Daoy (cell line): ENCODE results near the gene FCER1G. TPM values are rescaled to one million over a fixed set of nuclear protein-coding genes. Genes with fewer than 3 reads are reported as not detected.

Experiments
- DNase-seq: peaks from one replicate; pipeline ENCODE4 v3.0.0-alpha.2; 2015; ENCODE audit warnings: low read depth
- total RNA-seq: library from RNA; depleted of rRNA; stranded (reverse); fragments of >200 nt; shearing (Covaris generic); gene quantifications from 2 replicates; pipeline ENCODE4 v1.2.3, GENCODE V29; 2014

The FCER1G gene
- total RNA-seq, 1 experiment from 2014 or later = 1.5 TPM

- no peak for DNase-seq
Observed at GRCh38 chr1:161188381-161188780, 26.7 kb upstream of the FCER1G start.

GRCh38 chr1:161189036-161189435, 26.1 kb upstream of the FCER1G start:
- no peak for DNase-seq

DNA sequence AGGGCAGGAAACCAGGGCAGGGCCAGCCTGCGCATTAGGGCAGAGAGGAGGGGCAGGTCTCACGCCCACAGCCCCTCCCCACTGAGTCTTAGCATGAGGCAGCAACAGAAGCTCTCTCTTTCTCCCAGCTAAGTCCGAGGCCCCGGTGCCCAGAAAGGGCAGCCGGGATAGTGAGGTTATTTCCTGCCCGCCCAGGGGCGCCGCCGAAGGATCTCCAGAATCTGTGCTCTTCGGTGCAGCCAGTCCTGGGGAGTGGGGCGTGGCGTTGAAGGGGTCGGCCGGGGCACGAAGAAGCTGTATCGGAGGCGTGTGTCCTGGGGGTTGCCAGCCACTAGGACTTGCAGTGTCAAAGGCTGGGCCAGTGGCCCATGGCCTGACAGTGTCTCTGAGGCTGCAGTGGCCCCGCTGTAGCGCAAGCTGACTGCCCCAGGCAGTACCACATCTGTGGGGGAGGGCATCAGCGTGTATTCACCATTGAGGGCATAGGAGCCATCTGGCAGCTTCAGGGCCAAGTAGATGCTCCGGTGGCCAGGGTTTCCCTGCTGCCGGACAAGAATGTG, 24.1 kb upstream of the FCER1G start:
- DNase-seq = no peak

DNA sequence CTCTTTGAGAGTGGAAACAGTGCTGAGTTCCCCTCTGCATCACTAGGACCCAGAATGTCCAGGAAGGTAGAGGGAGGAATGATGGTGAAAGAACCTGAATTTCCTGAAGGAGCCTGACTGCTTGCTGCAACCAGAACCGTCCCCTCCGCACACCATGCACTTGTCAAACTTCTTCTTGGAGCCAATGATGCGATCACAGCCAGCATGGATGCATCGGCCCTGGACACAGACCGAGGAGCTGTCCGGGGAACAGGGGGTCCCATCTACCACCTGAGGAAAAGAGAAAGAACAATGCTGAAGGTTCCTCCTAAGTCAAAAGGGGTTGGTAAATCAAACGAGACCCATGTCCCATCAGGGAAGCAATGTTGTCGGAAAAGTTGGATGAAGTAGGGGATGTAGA, 23.1 kb upstream of the FCER1G start:
- DNase-seq = no peak

GRCh38 chr1:161192476-161193465, 22.3 kb upstream of the FCER1G start:
- DNase-seq = peak; percentile 71

- DNase-seq = no peak
Observed at GRCh38 chr1:161193561-161194235, 21.4 kb upstream of the FCER1G start.

DNA sequence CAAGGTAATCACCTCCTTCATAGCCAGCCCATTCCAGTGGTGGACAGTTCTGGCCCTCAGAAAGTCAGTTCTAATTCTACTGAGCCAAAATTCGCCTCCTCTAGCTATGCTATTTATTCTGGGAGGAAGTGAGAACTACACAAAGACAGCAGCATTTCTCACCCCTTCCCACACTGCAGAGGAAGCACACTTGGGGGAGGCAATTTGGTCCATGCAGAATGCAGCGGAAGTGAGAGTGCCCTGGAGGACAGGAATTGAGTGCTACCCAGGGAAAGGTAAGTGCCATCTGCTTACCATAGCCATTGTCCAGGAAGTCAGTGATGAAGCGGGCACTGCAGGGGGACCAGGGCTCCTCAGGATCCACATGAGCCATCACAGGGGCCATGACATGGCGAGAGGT, 19.9 kb upstream of the FCER1G start:
- no peak for DNase-seq

DNA sequence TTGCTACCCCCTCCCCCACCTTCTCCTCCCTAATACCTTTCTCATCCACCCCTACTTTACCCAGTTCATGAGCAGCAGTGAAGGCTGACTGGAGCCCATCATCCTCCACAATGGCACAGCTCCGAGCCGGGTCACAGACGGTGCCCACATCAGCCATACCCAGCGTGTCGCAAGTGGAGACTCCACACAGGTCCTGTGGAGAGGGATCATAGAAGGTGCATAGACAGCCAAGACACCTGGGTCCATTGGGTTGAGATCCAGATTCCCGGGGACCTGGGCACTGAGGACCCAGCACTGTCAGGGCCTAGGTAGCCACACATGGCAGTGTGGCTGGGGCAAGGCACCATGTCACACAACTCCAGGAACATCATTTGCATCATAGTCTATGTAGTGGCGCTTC, 19.0 kb upstream of the FCER1G start:
- no peak for DNase-seq

DNA sequence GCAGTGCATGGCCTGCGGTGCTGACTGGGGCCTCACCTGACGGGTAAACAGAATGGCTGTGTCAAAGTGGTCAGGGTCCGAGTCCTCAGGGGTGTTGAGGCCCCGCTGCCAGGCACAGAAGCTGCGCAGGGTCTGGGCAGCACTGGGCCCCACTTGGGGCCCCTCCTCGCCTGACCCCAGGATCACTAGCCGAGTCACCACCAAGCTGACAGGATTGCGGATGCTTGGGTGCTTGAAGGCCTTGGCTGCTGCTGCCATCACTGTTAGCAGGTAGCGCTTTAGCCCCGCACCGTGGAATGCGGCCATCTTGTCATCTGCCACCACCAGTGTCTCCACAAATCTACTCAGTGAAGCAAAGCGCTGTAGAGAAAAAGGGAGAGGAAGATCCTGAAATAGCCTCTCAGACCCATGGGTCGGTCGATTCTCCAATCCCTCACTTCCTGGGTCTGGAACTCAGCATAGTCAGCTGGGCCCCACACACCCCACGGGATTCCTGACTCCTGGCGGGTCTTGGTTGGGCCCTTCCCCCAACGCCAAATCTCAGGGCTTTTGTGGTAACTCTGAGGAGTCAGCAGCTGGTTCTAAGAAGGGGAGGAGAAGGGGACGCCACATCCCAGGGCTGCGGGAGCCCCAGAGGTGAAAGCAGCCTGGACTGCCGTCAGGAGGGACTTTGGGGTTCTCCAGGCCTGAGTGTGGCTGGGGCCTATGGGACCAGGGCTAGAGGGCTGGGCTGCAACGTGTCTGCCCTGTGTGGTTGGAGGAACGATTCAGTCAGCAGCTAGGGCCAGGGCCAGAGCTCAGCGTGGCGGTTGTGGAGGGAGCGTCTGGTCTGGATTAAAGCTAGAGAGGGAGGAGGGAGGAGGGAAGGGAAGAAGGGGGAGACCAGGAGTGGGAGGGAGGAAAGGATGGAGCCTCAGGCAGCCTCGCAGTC, 18.3 kb upstream of the FCER1G start:
- DNase-seq = no peak

DNA sequence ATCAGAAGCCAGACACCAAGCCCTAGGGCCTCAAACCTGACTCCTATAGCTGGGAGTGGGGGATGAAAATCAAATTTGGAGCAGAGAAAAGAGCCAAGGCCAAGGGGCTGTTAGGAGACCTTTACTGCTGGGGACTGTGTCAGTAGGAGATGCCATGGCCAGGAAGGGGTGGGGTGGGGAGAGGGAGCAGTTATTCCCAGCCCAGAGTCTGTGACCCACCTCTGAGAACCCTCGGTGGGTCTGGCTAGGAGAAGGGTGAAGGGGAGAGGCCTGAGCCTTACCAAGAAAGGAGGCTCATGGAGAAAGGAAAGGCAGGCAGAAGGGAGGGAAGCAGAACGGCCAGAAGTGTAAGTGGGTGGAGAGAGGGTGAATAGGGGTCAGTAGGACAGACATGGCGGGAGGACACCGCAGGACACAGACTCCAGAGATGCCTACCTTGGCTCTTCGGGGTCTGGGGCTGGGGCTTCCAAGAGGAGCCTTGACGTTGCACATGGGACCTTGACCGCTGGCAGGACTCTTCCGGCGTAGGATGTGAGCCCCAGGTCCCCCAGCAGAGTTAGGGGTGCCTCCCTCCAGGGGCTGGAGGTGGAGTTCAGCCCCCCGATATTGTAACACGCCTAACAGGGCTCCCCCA, 17.4 kb upstream of the FCER1G start:
- DNase-seq = no peak

GRCh38 chr1:161198194-161198896, 16.8 kb upstream of the FCER1G start:
- DNase-seq = peak; percentile 51

GRCh38 chr1:161198897-161199431, 16.1 kb upstream of the FCER1G start, which contains the start of gene ADAMTS4:
Gene ADAMTS4, minus strand, starts transcription at chr1:161199054. Its CDS starts 427 bp downstream, at chr1:161198627.
- peak; percentile 74 for DNase-seq

DNA sequence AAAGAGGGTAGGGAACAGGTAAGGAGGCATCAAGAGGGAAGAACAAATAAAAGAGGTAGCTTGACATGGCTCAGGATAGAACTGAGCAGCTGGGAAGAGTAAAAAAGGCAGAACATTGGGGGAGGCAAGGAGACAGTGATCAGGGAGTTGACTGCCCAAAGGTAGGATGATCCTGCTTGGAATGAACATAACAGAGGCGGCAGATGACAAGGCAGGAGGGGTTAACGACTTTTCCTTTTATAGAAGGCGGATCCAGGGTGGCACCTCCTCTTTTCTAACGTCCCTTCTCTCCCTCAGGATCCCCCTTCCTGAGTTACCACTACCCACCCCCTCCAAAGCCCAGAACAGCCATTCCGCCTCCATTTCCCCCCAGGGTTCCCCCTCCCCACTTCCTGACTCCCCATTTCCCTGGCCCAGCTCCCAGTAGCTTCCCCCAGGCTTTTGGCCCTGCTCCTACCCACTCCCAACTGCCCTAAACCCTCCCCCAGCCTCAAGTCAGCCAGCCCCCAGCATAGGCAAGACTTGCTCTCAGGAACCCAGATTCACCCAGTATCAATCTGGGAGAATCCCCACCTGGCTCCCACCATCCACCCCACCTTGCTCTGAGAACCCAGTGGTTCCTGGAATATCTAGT, 15.5 kb upstream of the FCER1G start:
- no peak for DNase-seq

DNA sequence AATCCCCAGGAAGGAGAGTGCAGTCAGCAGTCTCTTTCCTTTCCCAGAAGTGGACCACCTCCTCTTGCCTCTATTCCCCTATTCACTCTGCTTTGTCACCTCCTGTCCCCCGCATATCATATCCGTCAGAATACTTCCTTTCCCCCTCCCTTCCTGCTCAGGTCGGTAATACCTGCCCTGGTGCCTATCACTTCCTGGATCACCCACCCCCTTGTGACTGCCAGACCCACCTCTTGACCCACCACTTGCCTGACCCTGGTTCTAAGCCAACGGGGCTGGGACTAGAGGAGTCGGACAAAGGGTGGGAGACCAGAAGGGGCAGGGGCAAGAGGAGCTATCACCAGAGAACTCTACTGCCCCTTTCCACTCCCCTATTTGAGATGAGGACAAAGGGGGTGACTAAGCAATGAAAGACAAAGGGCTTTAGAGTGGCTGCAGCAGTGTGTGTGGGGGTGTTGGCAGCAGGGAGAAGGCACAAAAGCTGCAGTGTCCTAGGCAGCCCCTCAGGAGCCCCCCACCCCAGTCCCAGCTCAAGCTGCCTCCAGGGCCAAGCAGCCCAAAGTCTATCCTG, 14.6 kb upstream of the FCER1G start:
- DNase-seq = no peak

GRCh38 chr1:161200992-161201835, 13.9 kb upstream of the FCER1G start:
- DNase-seq = peak; percentile 81

- DNase-seq = peak; percentile 99
Observed at GRCh38 chr1:161201836-161202712, 13.0 kb upstream of the FCER1G start, which contains the start of gene NDUFS2. Gene NDUFS2, plus strand, starts transcription at chr1:161202367. Its CDS starts 19 bp downstream, at chr1:161202386.
